Stimulated activated CD8-positive, alpha-beta memory T cell treated with anti-CD3 and anti-CD28 coated beads, Interleukin-15, amount 100 ng/mL, for 24 hours (primary cell): Measurements from ENCODE around the gene SPACA4.

ENCODE experiments used
- DNase-seq: peaks from one replicate; pipeline ENCODE4 v3.0.0-alpha.2; 2020; ENCODE audit warnings: low read depth

SPACA4 gene

GRCh38 chr19:48634424-48635262 is 28.1 kb downstream of the SPACA4 start:
- DNase-seq, result peak; percentile 86

- DNase-seq, result peak; percentile 68
Observed at GRCh38 chr19:48635263-48635965, 28.9 kb downstream of the SPACA4 start.

- DNase-seq, result no peak
Observed at GRCh38 chr19:48635966-48636858, 29.7 kb downstream of the SPACA4 start.

GRCh38 chr19:48636859-48637448 is 30.4 kb downstream of the SPACA4 start, which contains the start of gene DBP:
DBP (minus strand) TSS chr19:48637379; CDS start chr19:48636994, 385 bp downstream.
- DNase-seq, result no peak

GRCh38 chr19:48637449-48637947 is 31.0 kb downstream of the SPACA4 start:
- DNase-seq, result peak; percentile 91

GRCh38 chr19:48637948-48638830 is 31.6 kb downstream of the SPACA4 start:
- no peak for DNase-seq

- DNase-seq, result no peak
Observed at GRCh38 chr19:48638831-48639381, 32.4 kb downstream of the SPACA4 start.

- DNase-seq, result no peak
Observed at GRCh38 chr19:48639483-48640375, 33.2 kb downstream of the SPACA4 start.

- DNase-seq, result no peak
Observed at GRCh38 chr19:48641850-48642249, 35.3 kb downstream of the SPACA4 start.

GRCh38 chr19:48642862-48643261 is 36.3 kb downstream of the SPACA4 start:
- DNase-seq, result no peak

GRCh38 chr19:48644355-48644754 is 37.8 kb downstream of the SPACA4 start:
- DNase-seq, result no peak

- no peak for DNase-seq
Observed at GRCh38 chr19:48644839-48645619, 38.5 kb downstream of the SPACA4 start.

GRCh38 chr19:48645620-48646000 is 39.1 kb downstream of the SPACA4 start:
- DNase-seq, result no peak

- peak; percentile 63 for DNase-seq
Observed at GRCh38 chr19:48646001-48646721, 39.6 kb downstream of the SPACA4 start, which contains the start of gene CA11. CA11 (minus strand) TSS chr19:48646187; CDS start chr19:48645632, 555 bp downstream.

- DNase-seq, result no peak
Observed at GRCh38 chr19:48646722-48647216, 40.2 kb downstream of the SPACA4 start.

- no peak for DNase-seq
Observed at GRCh38 chr19:48648134-48648533, 41.6 kb downstream of the SPACA4 start.

GRCh38 chr19:48650974-48651682 is 44.6 kb downstream of the SPACA4 start:
- no peak for DNase-seq
